K562 (cell line): ENCODE data around the gene ZNF200. TPM values are rescaled to one million over a fixed set of nuclear protein-coding genes. Genes with fewer than 3 reads are reported as not detected.

Experiments
- ARID4B ChIP-seq: sonication (generic); formaldehyde crosslinking; IDR thresholded peaks from 2 replicates; pipeline ENCODE4 v1.8.0; 2022; ENCODE audit warnings: mild to moderate bottlenecking, missing genetic modification reagents
- CHD7 ChIP-seq: fragments of 200-600 bp; sonication (generic); IDR thresholded peaks from one replicate; pipeline ENCODE4 v1.6.1; 2012; ENCODE audit warnings: mild to moderate bottlenecking, low read depth, low read length, inconsistent platforms
- ETV1 ChIP-seq: fragments of 450-650 bp; conservative IDR thresholded peaks from 2 replicates; pipeline ENCODE4 v1.6.1; 2016; ENCODE audit warnings: missing genetic modification characterization, control low read depth, low read depth, missing compliant biosample characterization
- HDAC2 ChIP-seq: fragments of 450-650 bp; IDR thresholded peaks from 2 replicates; pipeline ENCODE4 v1.6.1; 2016; ENCODE audit warnings: mild to moderate bottlenecking
- MNT ChIP-seq, 2 experiments: fragments of 450-650 bp; conservative IDR thresholded peaks; 2 replicates each; pipeline ENCODE4 v1.6.1; 2017; ENCODE audit warnings: mild to moderate bottlenecking in 2 of 2, moderate library complexity in 2 of 2
- NONO ChIP-seq, 2 experiments: fragments of 200-400 bp in 1 of 2; fragments of 450-650 bp in 1 of 2; formaldehyde crosslinking in 1 of 2; IDR thresholded peaks; 2 replicates each; pipeline ENCODE4 v1.6.1; 2017; ENCODE audit warnings: low read depth in 2 of 2, mild to moderate bottlenecking in 2 of 2, moderate library complexity in 2 of 2, low read length in 1 of 2
- ZBTB12 ChIP-seq: fragments of 250-450 bp; sonication (Bioruptor Pico); IDR thresholded peaks from 2 replicates; pipeline ENCODE4 v1.4.0; 2020
- polyA plus RNA-seq, 8 experiments: library from polyadenylated mRNA; depleted of rRNA in 4 of 8; stranded (reverse) in 5 of 8; unstranded in 3 of 8; fragments of >200 nt; fragmentation: Nextera tagmentation in 2 of 8; fragmentation: Illumina TruSeq in 1 of 8; extraction: Ambion mirVana in 2 of 8; extraction: Trizol in 1 of 8; gene quantifications; 2 replicates each; pipeline versions ENCODE4 v1.2.1 to v1.2.3, GENCODE V29; 2011 to 2014; ENCODE audit warnings: inconsistent platforms in 1 of 8, missing spikeins in 1 of 8
- total RNA-seq, 7 experiments: library from RNA; depleted of rRNA in 6 of 7; stranded (reverse); fragments of >200 nt in 6 of 7; fragmentation: Illumina TruSeq in 2 of 7; extraction: Trizol in 2 of 7; gene quantifications; 2 replicates each; pipeline versions ENCODE4 v1.2.1 to v1.2.3, GENCODE V29; 2011 to 2021; ENCODE audit warnings: low replicate concordance in 1 of 7

Gene ZNF200
- total and polyA plus RNA-seq, 9 of the 15 experiments (the other 6 are each of a cell fraction or from before 2014, with no cell fraction given): 4.8 to 14.5 (median 9.2) TPM

GRCh38 chr16:3234857-3235561, at the start of gene ZNF200 (continued):
- TF ChIP-seq CHD7 (peak; percentile 10), ARID4B (CRISPR knock-in tag) (peak; percentile 99), NONO (IDR thresholded peaks at IDR 0.05; ENCODE audit: low read depth in 2 of 2, low read length in 1 of 2) (0 out of 4 replicates have a peak, but pooled peaks of 1 of the 2 experiments have one; percentile 8), ZBTB12 (CRISPR knock-in tag) (peak; percentile 94), ETV1 (peak; percentile 82), HDAC2 (0 out of 2 replicates have a peak, but pooled peaks have one; percentile 68), MNT (conservative IDR thresholded peaks at IDR 0.05) (peak; percentile 81 to 93)
